D721Med (cell line): ENCODE measurements around the gene MAST2.

Experiments used
- DNase-seq: peaks from one replicate; pipeline ENCODE4 v3.0.0; 2011; ENCODE audit warnings: low spot score; ENCODE audit not compliant: insufficient read length
- FAIRE-seq: peaks from 2 replicates; lab custom pipeline; 2011; peaks lifted over from hg19 to GRCh38; lab: Jason Lieb, UNC
- TF ChIP-seq, protein P1 (sequence below): IDR thresholded peaks from 2 replicates; pipeline ENCODE4 v1.5.1; 2012; ENCODE audit warnings: mild to moderate bottlenecking, control low read depth; ENCODE audit not compliant: insufficient read depth; ENCODE audit errors: missing control alignments

Gene MAST2

DNA sequence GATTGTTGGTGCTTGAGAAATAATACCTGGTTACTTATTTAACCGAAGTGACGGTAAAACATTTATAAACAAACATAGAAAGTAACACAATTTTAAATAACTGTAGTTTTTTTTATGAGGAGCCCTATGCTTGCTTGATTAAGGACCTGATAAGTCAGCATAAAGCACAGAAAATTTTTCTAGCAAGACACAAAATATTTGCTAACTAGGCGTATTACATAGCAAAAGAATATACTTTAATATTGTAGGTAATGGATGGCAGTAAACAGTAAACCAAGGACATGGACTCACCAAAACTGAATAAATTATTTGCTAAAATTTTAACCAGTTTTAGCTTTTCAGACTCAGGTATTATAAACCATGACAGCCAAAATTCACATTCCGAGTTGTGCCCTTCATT is 90.9 kb downstream of the MAST2 start:
- DNase-seq, result no peak
- FAIRE-seq, result no peak
- TF ChIP-seq, protein P1, sequence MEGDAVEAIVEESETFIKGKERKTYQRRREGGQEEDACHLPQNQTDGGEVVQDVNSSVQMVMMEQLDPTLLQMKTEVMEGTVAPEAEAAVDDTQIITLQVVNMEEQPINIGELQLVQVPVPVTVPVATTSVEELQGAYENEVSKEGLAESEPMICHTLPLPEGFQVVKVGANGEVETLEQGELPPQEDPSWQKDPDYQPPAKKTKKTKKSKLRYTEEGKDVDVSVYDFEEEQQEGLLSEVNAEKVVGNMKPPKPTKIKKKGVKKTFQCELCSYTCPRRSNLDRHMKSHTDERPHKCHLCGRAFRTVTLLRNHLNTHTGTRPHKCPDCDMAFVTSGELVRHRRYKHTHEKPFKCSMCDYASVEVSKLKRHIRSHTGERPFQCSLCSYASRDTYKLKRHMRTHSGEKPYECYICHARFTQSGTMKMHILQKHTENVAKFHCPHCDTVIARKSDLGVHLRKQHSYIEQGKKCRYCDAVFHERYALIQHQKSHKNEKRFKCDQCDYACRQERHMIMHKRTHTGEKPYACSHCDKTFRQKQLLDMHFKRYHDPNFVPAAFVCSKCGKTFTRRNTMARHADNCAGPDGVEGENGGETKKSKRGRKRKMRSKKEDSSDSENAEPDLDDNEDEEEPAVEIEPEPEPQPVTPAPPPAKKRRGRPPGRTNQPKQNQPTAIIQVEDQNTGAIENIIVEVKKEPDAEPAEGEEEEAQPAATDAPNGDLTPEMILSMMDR, result no peak

DNA sequence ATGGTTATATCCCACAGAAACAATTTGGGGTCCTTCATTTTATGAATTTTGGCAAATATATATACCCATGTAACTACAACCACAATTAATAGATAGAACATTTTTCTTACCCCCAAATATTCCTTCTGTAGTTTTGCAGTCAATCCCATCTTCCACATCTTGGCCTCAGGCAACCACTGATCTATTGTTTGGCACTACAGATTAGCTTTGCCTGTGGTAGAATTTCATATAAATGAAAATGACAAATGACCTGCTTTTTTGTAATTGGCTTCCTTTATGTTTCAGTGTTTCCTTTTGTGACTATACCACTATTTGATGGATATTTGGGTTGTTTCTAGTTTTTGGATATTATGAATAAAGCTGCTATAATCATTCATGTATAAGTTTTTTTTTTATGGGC is 91.5 kb downstream of the MAST2 start:
- FAIRE-seq (no peak), DNase-seq (no peak)
- TF ChIP-seq, protein P1, result no peak

DNA sequence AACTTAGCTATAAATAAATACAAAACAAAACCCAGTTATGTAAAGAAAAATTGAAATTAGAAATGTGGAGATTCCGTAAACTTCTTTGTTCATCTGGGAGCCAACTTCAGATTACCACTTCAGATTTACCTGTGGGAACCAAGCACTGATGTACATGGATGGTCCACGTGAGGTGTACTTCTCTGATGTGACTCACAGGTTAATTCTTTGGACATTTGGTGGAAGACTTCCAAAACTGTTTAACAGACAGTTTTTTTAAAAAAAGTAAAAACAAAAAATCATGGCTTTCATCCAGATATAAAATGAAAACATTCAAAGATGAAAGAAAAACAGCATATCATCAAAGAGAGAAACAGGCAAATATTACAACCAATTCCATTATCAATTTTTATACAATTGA is 92.0 kb downstream of the MAST2 start:
- FAIRE-seq, result no peak
- TF ChIP-seq, protein P1, result no peak
- DNase-seq, result no peak

DNA sequence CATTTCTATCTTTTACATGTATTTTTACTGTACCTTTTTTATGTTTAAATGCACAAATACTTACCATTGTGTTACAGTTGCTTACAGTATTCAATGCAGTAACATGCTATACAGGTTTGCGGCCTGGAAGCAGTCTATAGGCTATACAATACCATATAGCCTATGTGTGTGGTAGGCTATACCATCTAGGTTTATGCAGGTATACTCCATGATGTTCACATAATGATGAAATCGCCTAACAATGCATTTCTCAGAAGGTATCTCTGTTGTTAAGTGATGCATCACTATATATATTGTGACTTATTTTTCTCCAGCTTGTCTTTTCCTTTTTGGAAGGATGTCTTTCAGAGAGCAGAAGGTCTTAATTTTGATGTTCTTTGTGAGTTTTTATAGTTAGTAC is 103.5 kb downstream of the MAST2 start:
- DNase-seq, result no peak
- TF ChIP-seq, protein P1, result no peak
- no peak for FAIRE-seq

DNA sequence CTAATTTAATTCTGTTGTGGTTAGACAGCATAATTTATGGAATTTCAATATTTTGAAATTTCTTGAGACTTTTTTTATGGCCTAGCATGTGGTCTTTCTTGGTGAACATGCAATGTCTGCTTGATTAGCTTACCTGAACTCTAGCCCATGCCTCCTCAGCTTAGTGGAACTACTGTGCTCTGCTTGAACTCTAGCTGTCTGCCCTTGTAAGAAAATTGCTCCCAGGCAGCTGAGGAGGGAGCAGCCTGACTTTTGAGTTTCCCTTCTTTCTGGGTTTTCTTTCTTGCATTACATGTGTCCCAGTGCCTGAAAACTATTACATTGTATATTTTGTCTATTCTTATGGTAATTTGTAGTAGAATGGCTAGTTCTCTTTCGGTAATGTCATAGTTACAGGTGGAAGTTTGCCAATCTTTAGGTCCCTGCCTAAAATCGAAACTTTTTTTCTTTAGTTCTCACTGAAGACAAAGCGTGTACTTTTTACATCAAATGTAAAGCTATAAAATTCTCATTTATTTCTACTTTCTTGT is 105.3 kb downstream of the MAST2 start:
- TF ChIP-seq, protein P1, result no peak
- DNase-seq (no peak), FAIRE-seq (no peak)

DNA sequence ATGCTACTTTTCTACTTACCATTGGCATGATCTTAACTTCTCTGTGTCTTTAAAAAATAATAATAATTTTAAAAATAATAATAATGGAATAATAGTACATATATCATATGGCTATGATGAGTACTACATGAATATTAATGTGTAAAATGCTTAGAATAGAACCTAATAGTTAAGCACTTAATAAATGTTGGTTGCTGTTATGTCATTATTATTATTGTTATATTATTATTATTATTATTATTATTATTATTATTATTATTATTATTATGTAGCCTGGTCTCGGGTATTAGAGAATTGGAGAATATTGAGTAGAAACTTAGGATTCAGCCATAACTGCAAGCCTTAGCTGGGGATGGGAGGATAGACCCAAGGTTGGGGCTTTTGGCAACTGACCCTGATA is 108.2 kb downstream of the MAST2 start:
- TF ChIP-seq, protein P1, result no peak
- DNase-seq, result no peak
- FAIRE-seq, result no peak

DNA sequence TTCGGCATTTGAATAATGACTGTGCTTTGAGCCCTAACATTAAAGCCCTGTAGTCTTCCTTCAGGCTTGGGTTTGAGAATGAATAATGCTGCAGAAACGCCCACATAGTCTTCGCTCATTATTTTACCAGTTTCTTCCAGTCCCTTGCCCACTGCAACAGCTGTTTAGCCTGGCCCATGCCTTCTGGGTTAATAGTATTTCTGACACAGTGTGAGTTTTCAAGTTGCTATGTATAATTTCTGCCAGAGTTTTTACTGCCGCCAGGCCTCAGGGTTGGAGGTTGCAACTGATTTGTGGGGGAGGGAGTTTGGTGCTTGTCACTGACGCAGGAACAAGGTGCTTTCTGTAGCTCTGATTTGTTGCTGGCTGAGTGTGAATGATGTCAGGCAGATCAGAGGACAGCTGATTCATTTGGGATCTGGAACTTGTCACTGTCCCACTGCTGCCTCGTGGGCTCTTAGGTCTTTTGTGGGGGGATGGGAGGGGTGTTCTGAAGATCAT is 109.8 kb downstream of the MAST2 start:
- TF ChIP-seq, protein P1, result no peak
- DNase-seq (no peak), FAIRE-seq (no peak)
